Fibroblast of lung (primary cell): ENCODE results near the gene TSC22D1. TPM values are rescaled to one million over a fixed set of nuclear protein-coding genes. Genes with fewer than 3 reads are reported as not detected.
A peak's percentile ranks its signal among the peaks of the same experiment; 100 is the strongest.

Source experiments
- DNase-seq, 2 donors: peaks; one replicate each; pipeline versions ENCODE4 v3.0.0 to v3.0.0-alpha.2; 2010; ENCODE audit warnings: low read depth in 2 of 2
- H2AFZ ChIP-seq: 2 replicates; pipeline ENCODE4 v1.5.1; 2012; ENCODE audit warnings: low read length, control low read depth, inconsistent platforms
- H3K27ac ChIP-seq: 2 replicates; pipeline ENCODE4 v1.5.1; 2011; ENCODE audit warnings: low read length, control low read depth; ENCODE audit not compliant: insufficient read depth
- H3K27me3 ChIP-seq: 2 replicates; pipeline ENCODE4 v1.5.1; 2011; ENCODE audit warnings: mild to moderate bottlenecking, low read length; ENCODE audit not compliant: control insufficient read depth, insufficient read depth
- H3K36me3 ChIP-seq: 2 replicates; pipeline ENCODE4 v1.5.1; 2011; ENCODE audit warnings: low read length; ENCODE audit not compliant: control insufficient read depth, insufficient read depth
- H3K4me1 ChIP-seq: 2 replicates; pipeline ENCODE4 v1.5.1; 2011; ENCODE audit warnings: low read length; ENCODE audit not compliant: control insufficient read depth, insufficient read depth; ENCODE audit errors: extremely low read depth
- H3K4me2 ChIP-seq: 2 replicates; pipeline ENCODE4 v1.5.1; 2011; ENCODE audit warnings: low read length, control low read depth; ENCODE audit not compliant: insufficient read depth; ENCODE audit errors: extremely low read depth
- H3K4me3 ChIP-seq, 4 experiments: fragments of 200-600 bp in 1 of 4; sonication (generic) in 1 of 4; replicated peaks in 1 of 4; 2 replicates each; pipeline ENCODE4 v1.5.1; 2011 to 2016; ENCODE audit warnings: low read length in 4 of 4, low read depth in 3 of 4, mild to moderate bottlenecking in 3 of 4, control low read depth in 2 of 4, inconsistent platforms in 1 of 4, mixed read lengths in 1 of 4; ENCODE audit not compliant: insufficient read depth in 1 of 4; ENCODE audit errors: control extremely low read depth in 1 of 4
- H3K79me2 ChIP-seq: 2 replicates; pipeline ENCODE4 v1.5.1; 2012; ENCODE audit warnings: mild to moderate bottlenecking, low read length, inconsistent platforms; ENCODE audit not compliant: control insufficient read depth, insufficient read depth
- H3K9ac ChIP-seq: 2 replicates; pipeline ENCODE4 v1.5.1; 2011; ENCODE audit warnings: mild to moderate bottlenecking, low read length, control low read depth; ENCODE audit not compliant: insufficient read depth
- H3K9me3 ChIP-seq: 2 replicates; pipeline ENCODE4 v1.5.1; 2012; ENCODE audit warnings: low read depth, low read length; ENCODE audit not compliant: control insufficient read depth, insufficient read depth
- H4K20me1 ChIP-seq: 2 replicates; pipeline ENCODE4 v1.5.1; 2011; ENCODE audit warnings: low read length; ENCODE audit not compliant: control insufficient read depth, insufficient read depth; ENCODE audit errors: extremely low read depth
- CTCF ChIP-seq, 2 donors: IDR thresholded peaks in 1 of 2; conservative IDR thresholded peaks in 1 of 2; 1 replicate in 1 of 2; 2 replicates in 1 of 2; pipeline ENCODE4 v1.5.1; 2011 to 2012; ENCODE audit warnings: low read length in 2 of 2, control low read depth in 1 of 2, inconsistent platforms in 1 of 2, low read depth in 1 of 2, mild to moderate bottlenecking in 1 of 2
- EZH2 ChIP-seq: IDR thresholded peaks from 2 replicates; pipeline ENCODE4 v1.5.1; 2012; ENCODE audit warnings: low read length, control low read depth, mild to moderate bottlenecking; ENCODE audit errors: missing control alignments
- polyA minus RNA-seq: library from RNA; depleted of rRNA, polyadenylated mRNA; stranded (reverse); fragments of >200 nt; gene quantifications from 2 replicates; pipeline ENCODE4 v1.2.3, GENCODE V29; 2011; ENCODE audit warnings: low replicate concordance
- polyA plus RNA-seq, 2 donors: library from polyadenylated mRNA; depleted of rRNA in 1 of 2; stranded (reverse) in 1 of 2; unstranded in 1 of 2; fragments of >200 nt; gene quantifications; 2 replicates each; pipeline ENCODE4 v1.2.1, GENCODE V29; 2011 to 2012; ENCODE audit warnings: missing spikeins in 1 of 2
- total RNA-seq: library from RNA; depleted of rRNA; stranded (reverse); fragments of >200 nt; gene quantifications from 2 replicates; pipeline ENCODE4 v1.2.1, GENCODE V29; 2014

The TSC22D1 gene
- 57.8 and 97.6 TPM in 2 replicates for total RNA-seq
- polyA plus RNA-seq = 80.4 and 95.3 TPM in 2 replicates
- polyA plus RNA-seq (2012) = 49.7 and 62.2 TPM in 2 replicates
- polyA minus RNA-seq = 82.7 and 98.4 TPM in 2 replicates

- Histone ChIP-seq H2AFZ (peak within 1 kb of the TSS; percentile 51), H3K4me1 (peaks cover 12% of the 10 kb centered on the region)
- peak; percentile 56 to 66 for DNase-seq
These were observed at the start of gene TSC22D1 for GRCh38 chr13:44575741-44576350. TSC22D1 (minus strand) TSS chr13:44576330; CDS start chr13:44576074, 256 bp downstream.

GRCh38 chr13:44622708-44623107 lies 46.6 kb upstream of the TSC22D1 start:
- no peak for DNase-seq
- H3K4me3 ChIP-seq = no peak overlapping the region
- H2AFZ ChIP-seq = no peak overlapping the region
- H3K9ac ChIP-seq = no peak overlapping the region
- no peak for TF ChIP-seq CTCF (conservative IDR thresholded peaks at IDR 0.05 in 1 of 2, IDR thresholded peaks at IDR 0.05 in 1 of 2; ENCODE audit: low read depth in 1 of 2, low read length in 2 of 2)
- no peak for TF ChIP-seq EZH2
- H3K4me2 ChIP-seq = no peak overlapping the region
- H4K20me1 ChIP-seq = no peaks in the 10 kb centered on the region
- H3K27ac ChIP-seq = no peak overlapping the region
- H3K4me1 ChIP-seq = peaks cover 3% of the 10 kb centered on the region
- no peaks in the 10 kb centered on the region for H3K36me3 ChIP-seq
- H3K9me3 ChIP-seq = no peaks in the 10 kb centered on the region
- H3K27me3 ChIP-seq = no peaks in the 10 kb centered on the region
- H3K79me2 ChIP-seq = no peaks in the 10 kb centered on the region

More at GRCh38 chr13:44575741-44576350, at the start of gene TSC22D1:
- H3K79me2 ChIP-seq = peaks cover 48% of the 10 kb centered on the region
- H3K9ac ChIP-seq = peak within 1 kb of the TSS; percentile 91
- H3K36me3 ChIP-seq = peaks cover 10% of the 10 kb centered on the region
- TF ChIP-seq CTCF (conservative IDR thresholded peaks at IDR 0.05 in 1 of 2, IDR thresholded peaks at IDR 0.05 in 1 of 2; ENCODE audit: low read depth in 1 of 2, low read length in 2 of 2) (no peak), EZH2 (no peak)
- H3K27ac ChIP-seq = peak within 1 kb of the TSS; percentile 84
- no peaks in the 10 kb centered on the region for H3K27me3 ChIP-seq
- no peaks in the 10 kb centered on the region for H4K20me1 ChIP-seq
- H3K4me3 ChIP-seq = peak within 1 kb of the TSS; percentile 73 to 88 (median 82)
- H3K9me3 ChIP-seq = no peaks in the 10 kb centered on the region
- peak within 1 kb of the TSS; percentile 72 for H3K4me2 ChIP-seq

GRCh38 chr13:44622261-44622660 lies 46.1 kb upstream of the TSC22D1 start:
- Histone ChIP-seq H4K20me1 (no peaks in the 10 kb centered on the region), H3K4me1 (peaks cover under 1% of the 10 kb centered on the region), H3K4me3 (no peak overlapping the region), H3K9me3 (no peaks in the 10 kb centered on the region), H3K4me2 (no peak overlapping the region), H2AFZ (no peak overlapping the region), H3K27ac (no peak overlapping the region), H3K36me3 (no peaks in the 10 kb centered on the region), H3K9ac (no peak overlapping the region), H3K79me2 (no peaks in the 10 kb centered on the region), H3K27me3 (no peaks in the 10 kb centered on the region)
- no peak for DNase-seq
- no peak for TF ChIP-seq CTCF (conservative IDR thresholded peaks at IDR 0.05 in 1 of 2, IDR thresholded peaks at IDR 0.05 in 1 of 2; ENCODE audit: low read depth in 1 of 2, low read length in 2 of 2)
- no peak for TF ChIP-seq EZH2
